Measurements from ENCODE around the gene COLEC11. TPM values are rescaled to one million over a fixed set of nuclear protein-coding genes. Genes with fewer than 3 reads are reported as not detected.

The COLEC11 gene
- total and polyA plus RNA-seq, 10 of the 15 experiments (the other 5 are each of a cell fraction or from before 2014, with no cell fraction given), result 0.08 to 0.74 (median 0.14) TPM; not detected in 4

- TF ChIP-seq EP300 (IDR thresholded peaks at IDR 0.05; ENCODE audit: borderline replicate concordance in 1 of 2, control insufficient read depth in 1 of 2, low read depth in 2 of 2, low read length in 2 of 2), result no peak
- TF ChIP-seq MAX (IDR thresholded peaks at IDR 0.05; ENCODE audit: low read depth, low read length), result no peak
- no peak for TF ChIP-seq IKZF2 (IDR thresholded peaks at IDR 0.05)
Observed at GRCh38 chr2:3610881-3611505, 16.1 kb downstream of the COLEC11 start (continued).

- no peak overlapping the region for H3K4me2 ChIP-seq (ENCODE audit: control insufficient read depth, insufficient read depth)
- ChIA-PET RAD21 (ENCODE audit: unreplicated experiment) (no interaction called here), POLR2A (no interaction called here), SMC1A (ENCODE audit: uncharacterized antibody, unreplicated experiment) (no interaction called here), CTCF (no interaction called here)
- intact Hi-C loops (cut with micrococcal nuclease; ENCODE audit: unreplicated experiment) (no loop called here), in situ Hi-C loops (cut with MboI) (no loop called here)
- FAIRE-seq (no peak), ATAC-seq (no peak), DNase-seq (ENCODE audit: low read depth, low spot score) (no peak)
- no peak overlapping the region for H3K9ac ChIP-seq (ENCODE audit: control insufficient read depth, insufficient read depth, low read length)
- WGBS (ENCODE audit: insufficient coverage, insufficient replicate concordance, low lambda C conversion rate, missing lambda C conversion rate), result 80% methylated on average over 11 of the region's 11 CpGs
- no peaks in the 10 kb centered on the region for H4K20me1 ChIP-seq (ENCODE audit: control insufficient read depth, insufficient read depth)
- peaks cover 10% of the 10 kb centered on the region for H3K4me1 ChIP-seq (ENCODE audit: control insufficient read depth, insufficient read depth, low read length)
- H3K36me3 ChIP-seq (ENCODE audit: control insufficient read depth in 2 of 2, insufficient read depth in 2 of 2, low read length in 1 of 2), result no peaks in the 10 kb centered on the region
- BruUV-seq (replicated peaks), result no TSS peak
- H3K27ac ChIP-seq (ENCODE audit: control insufficient read depth, insufficient read depth), result no peak overlapping the region
- H3K79me2 ChIP-seq (ENCODE audit: control insufficient read depth, insufficient read depth, low read length), result no peaks in the 10 kb centered on the region
- H3K27me3 ChIP-seq (replicated peaks in 1 of 2; ENCODE audit: control insufficient read depth in 2 of 2, insufficient read depth in 2 of 2, low read length in 1 of 2), result no peaks in the 10 kb centered on the region
- no peak overlapping the region for H3K4me3 ChIP-seq
- no peak overlapping the region for H2AFZ ChIP-seq (ENCODE audit: control insufficient read depth, low read depth, low read length)
- H3K9me3 ChIP-seq (replicated peaks; ENCODE audit: control insufficient read depth, insufficient read depth, low read length), result no peaks in the 10 kb centered on the region; the same call in 2 of the 3 replicates
- TF ChIP-seq HDGF (IDR thresholded peaks at IDR 0.05) (no peak), JUND (IDR thresholded peaks at IDR 0.05; ENCODE audit: low read depth, low read length) (no peak), RELB (IDR thresholded peaks at IDR 0.05; ENCODE audit: low read depth) (no peak), MEF2A (IDR thresholded peaks at IDR 0.05; ENCODE audit: insufficient read depth, low read depth, low read length) (no peak), NFIC (IDR thresholded peaks at IDR 0.05; ENCODE audit: low read depth, low read length) (no peak), KDM1A (IDR thresholded peaks at IDR 0.05; ENCODE audit: borderline replicate concordance) (no peak), IKZF1 (conservative IDR thresholded peaks at IDR 0.05) (no peak), SKIL (IDR thresholded peaks at IDR 0.05; ENCODE audit: low read depth, poor library complexity, severe bottlenecking) (no peak), MTA2 (IDR thresholded peaks at IDR 0.05; ENCODE audit: low read depth) (no peak), ZBED1 (IDR thresholded peaks at IDR 0.05; ENCODE audit: borderline replicate concordance) (no peak), CUX1 (IDR thresholded peaks at IDR 0.05; ENCODE audit: insufficient replicate concordance, low read depth, low read length) (no peak)
Observed at GRCh38 chr2:3611589-3611988, 16.7 kb downstream of the COLEC11 start.

All from GM12878 (cell line).